Measurements from ENCODE around the gene HSPA2. TPM values are rescaled to one million over a fixed set of nuclear protein-coding genes. Genes with fewer than 3 reads are reported as not detected.

Gene HSPA2
- total RNA-seq, 1 donor from 2014 or later, result 5.4 TPM

- peaks cover 34% of the 10 kb centered on the region for H3K4me1 Mint-ChIP-seq
- no peaks in the 10 kb centered on the region for H3K9me3 Mint-ChIP-seq
- peaks cover 6% of the 10 kb centered on the region for H3K27me3 Mint-ChIP-seq
- intact Hi-C loops (cut with micrococcal nuclease), result loop anchor here (5.0 kb wide), 3 partner anchors 218 to 1963 kb away; partner anchors contain the start of genes GPHN and SYNE2
- no peak overlapping the region for H3K4me3 Mint-ChIP-seq
- no peak for TF ChIP-seq CTCF (IDR thresholded peaks at IDR 0.05)
- ChIA-PET CTCF (no interaction called here), POLR2A (interaction anchor here (0.8 to 1.1 kb wide), 2 partner anchors 38 to 39 kb away, joined by 3 to 8 read pairs; no protein-coding TSS in a partner anchor)
- peaks cover 7% of the 10 kb centered on the region for H3K36me3 Mint-ChIP-seq (ENCODE audit: low read depth)
- H3K27ac Mint-ChIP-seq, result no peak overlapping the region
- DNase-seq (no peak), ATAC-seq (ENCODE audit: low read depth) (no peak)
Observed at GRCh38 chr14:64544607-64545312, 4.2 kb downstream of the HSPA2 start.

- peaks cover 14% of the 10 kb centered on the region for H3K27me3 Mint-ChIP-seq
- H3K4me1 Mint-ChIP-seq, result peaks cover 13% of the 10 kb centered on the region
- no peaks in the 10 kb centered on the region for H3K36me3 Mint-ChIP-seq (ENCODE audit: low read depth)
- ATAC-seq (ENCODE audit: low read depth) (no peak), DNase-seq (no peak)
- ChIA-PET POLR2A (no interaction called here), CTCF (interaction anchor here (1.2 kb wide), 1 partner anchor 8 kb away, joined by 5 read pairs; the partner anchor contains the start of gene HSPA2)
- no peak overlapping the region for H3K27ac Mint-ChIP-seq
- no peaks in the 10 kb centered on the region for H3K9me3 Mint-ChIP-seq
- intact Hi-C loops (cut with micrococcal nuclease), result no loop called here
- no peak overlapping the region for H3K4me3 Mint-ChIP-seq
- TF ChIP-seq CTCF (IDR thresholded peaks at IDR 0.05), result no peak
Observed at GRCh38 chr14:64549016-64549415, 8.5 kb downstream of the HSPA2 start.

GRCh38 chr14:64549791-64550620 lies 9.5 kb downstream of the HSPA2 start, which contains the start of gene PPP1R36:
Gene PPP1R36 (plus strand): TSS chr14:64549961. CDS start chr14:64549998, 37 bp downstream.
- ChIA-PET POLR2A (interaction anchor here (0.6 to 1.4 kb wide), 3 partner anchors 10 to 180 kb away, joined by 3 to 4 read pairs (median 3); partner anchors contain the start of genes HSPA2 and ZBTB25), CTCF (no interaction called here)
- intact Hi-C loops (cut with micrococcal nuclease), result no loop called here
- Mint-ChIP-seq H3K9me3 (no peaks in the 10 kb centered on the region), H3K4me1 (peaks cover 13% of the 10 kb centered on the region), H3K27ac (no peak within 1 kb of the TSS), H3K27me3 (peaks cover 14% of the 10 kb centered on the region), H3K4me3 (peak within 1 kb of the TSS; percentile 66), H3K36me3 (ENCODE audit: low read depth) (no peaks in the 10 kb centered on the region)
- no peak for TF ChIP-seq CTCF (IDR thresholded peaks at IDR 0.05)
- peak; percentile 41 for DNase-seq
- ATAC-seq (ENCODE audit: low read depth), result peak; percentile 96

- ChIA-PET CTCF (no interaction called here), POLR2A (interaction anchor here (0.6 to 1.4 kb wide), 6 partner anchors 9 to 861 kb away, joined by 3 to 12 read pairs (median 3); partner anchors contain the start of genes HSPA2 and ZBTB25)
- Mint-ChIP-seq H3K4me3 (peak overlapping the region; percentile 66), H3K9me3 (no peaks in the 10 kb centered on the region), H3K27ac (no peak overlapping the region), H3K27me3 (peaks cover 14% of the 10 kb centered on the region), H3K36me3 (ENCODE audit: low read depth) (no peaks in the 10 kb centered on the region), H3K4me1 (peaks cover 13% of the 10 kb centered on the region)
- TF ChIP-seq CTCF (IDR thresholded peaks at IDR 0.05), result no peak
- ATAC-seq (ENCODE audit: low read depth) (no peak), DNase-seq (no peak)
- intact Hi-C loops (cut with micrococcal nuclease), result no loop called here
Observed at GRCh38 chr14:64550621-64551333, 10.2 kb downstream of the HSPA2 start.

Data from activated B cell treated with CpG ODN at 0.5 μM for 24 hours (primary cell).